Activated CD8-positive, alpha-beta T cell treated with anti-CD3 and anti-CD28 coated beads for 36 hours (primary cell): ENCODE data around the gene NYAP2. TPM values are rescaled to one million over a fixed set of nuclear protein-coding genes. Genes with fewer than 3 reads are reported as not detected.

Source experiments
- ATAC-seq: fragments of 200-7000 bp; cut with Tn5 transposase; one replicate; pipeline ENCODE4 v1.10.0; 2021; ENCODE audit warnings: mild to moderate bottlenecking, moderate library complexity
- CTCF ChIA-PET: fragments of 350-600 bp; sonication (Branson Sonifier 250); formaldehyde crosslinking; loops from one replicate; lab custom pipeline; 2021; ENCODE audit warnings: antibody characterized with exemption; lab: Charles Lee
- POLR2A ChIA-PET: fragments of 350-600 bp; sonication (Branson Sonifier 250); formaldehyde crosslinking; loops from one replicate; lab custom pipeline; 2021; ENCODE audit warnings: antibody characterized with exemption; lab: Charles Lee
- DNase-seq: peaks from one replicate; pipeline ENCODE4 v3.0.0-alpha.2; 2020
- H3K27ac Mint-ChIP-seq: one replicate; pipeline ENCODE4 v1.8.0; 2021; ENCODE audit warnings: mild to moderate bottlenecking, mixed read lengths
- H3K27me3 Mint-ChIP-seq: one replicate; pipeline ENCODE4 v1.8.0; 2021; ENCODE audit warnings: mixed read lengths
- H3K36me3 Mint-ChIP-seq: one replicate; pipeline ENCODE4 v1.8.0; 2021; ENCODE audit warnings: low read depth, mixed read lengths
- H3K4me1 Mint-ChIP-seq: one replicate; pipeline ENCODE4 v1.8.0; 2021; ENCODE audit warnings: low read depth, mixed read lengths
- H3K4me3 Mint-ChIP-seq: one replicate; pipeline ENCODE4 v1.8.0; 2021; ENCODE audit warnings: mild to moderate bottlenecking, moderate library complexity, mixed read lengths
- H3K9me3 Mint-ChIP-seq: one replicate; pipeline ENCODE4 v1.8.0; 2021; ENCODE audit warnings: mixed read lengths
- CTCF ChIP-seq: fragments of 200-600 bp; IDR thresholded peaks from one replicate; pipeline ENCODE4 v1.8.0; 2022; ENCODE audit warnings: antibody characterized with exemption, mild to moderate bottlenecking
- intact Hi-C: fragments of 100-400 bp; cut with micrococcal nuclease; formaldehyde crosslinking; loops from one replicate; pipeline ENCODE4 v1.10.0; 2022
- total RNA-seq, 2 experiments: library from RNA; stranded (reverse); gene quantifications; one replicate each; pipeline ENCODE4 v1.2.3, GENCODE V29; 2021

The NYAP2 gene
- total RNA-seq, 2 experiments from 2014 or later, result not detected

- ChIA-PET POLR2A (no interaction called here), CTCF (no interaction called here)
- Mint-ChIP-seq H3K27me3 (peaks cover 8% of the 10 kb centered on the region), H3K9me3 (no peaks in the 10 kb centered on the region), H3K27ac (no peak overlapping the region), H3K4me1 (no peaks in the 10 kb centered on the region), H3K36me3 (no peaks in the 10 kb centered on the region), H3K4me3 (no peak overlapping the region)
- ATAC-seq, result no peak
- intact Hi-C loops, result no loop called here
- TF ChIP-seq CTCF, result no peak
- no peak for DNase-seq
These were observed 111.3 kb downstream of the NYAP2 start for GRCh38 chr2:225510796-225511195.

- no peak for ATAC-seq
- POLR2A ChIA-PET, result no interaction called here
These were observed 113.0 kb downstream of the NYAP2 start for GRCh38 chr2:225512469-225512868.

GRCh38 chr2:225512876-225513540 lies 113.5 kb downstream of the NYAP2 start:
- Mint-ChIP-seq H3K4me1 (no peaks in the 10 kb centered on the region), H3K4me3 (no peak overlapping the region), H3K9me3 (no peaks in the 10 kb centered on the region), H3K27ac (no peak overlapping the region), H3K27me3 (peaks cover 8% of the 10 kb centered on the region), H3K36me3 (no peaks in the 10 kb centered on the region)
- no peak for ATAC-seq
- TF ChIP-seq CTCF, result no peak
- POLR2A ChIA-PET, result no interaction called here
- CTCF ChIA-PET, result no interaction called here
- DNase-seq, result no peak
- intact Hi-C loops, result no loop called here

More at GRCh38 chr2:225512469-225512868, 113.0 kb downstream of the NYAP2 start:
- no peak overlapping the region for H3K4me3 Mint-ChIP-seq
- intact Hi-C loops, result no loop called here
- no peak for TF ChIP-seq CTCF
- CTCF ChIA-PET, result no interaction called here
- no peak for DNase-seq
- peaks cover 8% of the 10 kb centered on the region for H3K27me3 Mint-ChIP-seq
- H3K9me3 Mint-ChIP-seq, result no peaks in the 10 kb centered on the region
- no peaks in the 10 kb centered on the region for H3K36me3 Mint-ChIP-seq
- H3K27ac Mint-ChIP-seq, result no peak overlapping the region
- no peaks in the 10 kb centered on the region for H3K4me1 Mint-ChIP-seq

- CTCF ChIA-PET, result no interaction called here
- H3K4me1 Mint-ChIP-seq, result no peaks in the 10 kb centered on the region
These were observed 115.5 kb downstream of the NYAP2 start for GRCh38 chr2:225515033-225515432.

More at GRCh38 chr2:225515033-225515432, 115.5 kb downstream of the NYAP2 start:
- POLR2A ChIA-PET, result no interaction called here
- Mint-ChIP-seq H3K36me3 (no peaks in the 10 kb centered on the region), H3K9me3 (no peaks in the 10 kb centered on the region), H3K4me3 (no peak overlapping the region), H3K27me3 (peaks cover 4% of the 10 kb centered on the region), H3K27ac (no peak overlapping the region)
- ATAC-seq (no peak), DNase-seq (no peak)
- intact Hi-C loops, result no loop called here
- TF ChIP-seq CTCF, result no peak
